Stimulated activated CD4-positive, alpha-beta T cell treated with anti-CD3 and anti-CD28 coated beads, Interleukin-1b, Interleukin-23, amount 100 ng/mL, for 4 hours (primary cell): ENCODE measurements around the gene TERT.
"Not testable (repeated sequence)": the region's sequence is repeated elsewhere in the genome, so short reads cannot be mapped to it uniquely, and the experiment has no call there.

Experiments
- DNase-seq, 2 donors: peaks; one replicate each; pipeline ENCODE4 v3.0.0-alpha.2; 2020; ENCODE audit warnings: low read depth in 2 of 2

Gene TERT

DNA sequence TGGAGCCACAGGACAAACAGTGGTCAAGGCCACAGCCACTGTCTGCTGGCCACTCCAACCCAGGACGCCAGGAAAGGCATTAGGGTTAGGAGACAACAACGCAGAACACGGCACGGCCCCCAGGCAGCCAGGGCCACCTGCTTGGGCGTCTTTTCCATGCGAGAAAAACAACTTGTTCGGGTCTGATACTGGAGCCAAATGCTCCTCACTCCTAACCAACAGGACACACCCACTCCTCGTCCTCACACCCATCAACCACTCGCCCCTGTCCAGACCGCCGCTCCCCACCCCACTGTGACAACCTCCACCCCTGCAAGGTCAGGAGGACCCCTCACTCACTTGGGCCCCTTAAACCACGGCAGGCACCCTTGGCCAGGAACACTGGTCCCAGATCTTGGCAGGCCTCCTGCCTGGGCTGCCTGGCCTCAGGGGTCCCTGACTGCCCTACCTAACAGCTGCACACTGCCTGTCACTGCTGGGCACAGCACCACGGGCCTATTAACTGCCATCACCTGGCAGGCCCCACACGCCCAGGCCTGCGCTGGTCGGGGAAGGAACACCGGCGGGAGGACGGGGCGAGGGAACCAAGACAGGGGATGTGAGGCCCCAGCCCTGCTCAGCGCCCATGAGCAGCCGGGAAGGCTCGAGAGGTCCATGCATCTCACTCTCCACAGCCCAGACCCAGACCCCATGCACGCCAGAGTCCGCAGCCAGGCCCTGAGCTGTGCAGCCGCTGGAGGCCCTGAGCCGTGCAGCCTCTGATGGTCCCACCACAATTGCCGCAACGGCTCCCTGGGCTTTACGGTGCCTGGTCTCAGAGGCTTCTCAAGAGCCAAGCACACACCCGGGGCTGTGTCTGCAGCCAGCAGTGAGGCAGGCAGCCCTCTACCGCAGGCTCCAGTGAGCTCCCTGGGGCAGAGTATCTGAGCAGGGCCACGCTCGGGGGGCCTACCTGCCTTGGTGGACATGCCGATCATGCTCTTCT lies 36.3 kb upstream of the TERT start:
- no peak for DNase-seq

DNA sequence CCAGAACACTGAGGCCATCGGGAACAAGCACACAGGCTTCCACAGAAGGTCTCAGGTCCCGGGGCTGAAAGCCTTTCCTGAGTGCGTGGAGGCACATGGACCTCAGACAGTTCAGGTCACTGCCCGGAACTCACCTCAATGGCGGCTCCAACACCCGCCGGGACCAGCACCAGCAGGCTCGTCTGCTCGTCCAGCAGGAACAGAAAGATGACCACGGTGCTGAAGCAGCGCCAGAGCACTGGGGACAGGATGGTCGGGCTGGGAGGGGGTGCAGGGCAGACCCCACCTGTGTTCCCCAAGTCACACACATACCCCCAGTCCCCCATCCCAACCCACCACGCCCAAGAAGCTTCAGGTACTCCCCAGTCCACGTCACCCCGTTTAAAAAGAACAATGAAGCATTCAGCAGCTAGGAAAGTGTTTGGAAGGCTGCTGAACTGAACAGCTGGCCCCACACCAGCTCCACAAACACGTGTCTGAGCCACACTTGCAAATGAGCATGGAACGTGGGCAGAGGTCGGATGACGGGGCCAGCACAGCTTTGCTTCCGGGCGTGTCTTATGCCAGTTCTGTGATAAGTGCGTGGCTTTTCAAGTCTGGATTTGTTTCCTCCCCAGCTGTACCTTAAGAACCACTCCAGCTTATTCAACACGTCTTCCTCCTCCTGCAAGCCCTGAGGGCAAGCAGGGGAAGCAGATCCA lies 35.4 kb upstream of the TERT start:
- DNase-seq = no peak

DNA sequence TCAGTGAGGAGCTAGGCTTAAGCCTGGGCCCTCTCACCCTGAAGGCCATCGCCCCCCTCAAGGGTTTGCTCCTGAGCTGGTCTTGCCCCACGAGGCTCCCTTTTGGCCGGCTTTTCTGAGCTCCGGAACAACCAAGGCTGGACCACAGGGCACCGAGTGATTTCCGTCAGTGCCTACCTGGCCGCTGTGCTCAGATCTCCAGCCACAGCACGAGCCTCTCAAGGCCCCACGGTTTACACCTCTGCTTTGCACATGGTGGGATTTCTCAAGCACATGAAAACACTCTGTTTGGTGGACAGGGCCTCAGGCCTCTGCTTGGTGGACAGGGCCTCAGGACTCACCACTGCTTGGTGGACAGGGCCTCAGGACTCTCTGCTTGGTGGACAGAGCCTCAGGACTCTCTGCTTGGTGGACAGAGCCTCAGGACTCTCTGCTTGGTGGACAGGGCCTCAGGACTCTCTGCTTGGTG lies 34.3 kb upstream of the TERT start:
- DNase-seq = no peak

DNA sequence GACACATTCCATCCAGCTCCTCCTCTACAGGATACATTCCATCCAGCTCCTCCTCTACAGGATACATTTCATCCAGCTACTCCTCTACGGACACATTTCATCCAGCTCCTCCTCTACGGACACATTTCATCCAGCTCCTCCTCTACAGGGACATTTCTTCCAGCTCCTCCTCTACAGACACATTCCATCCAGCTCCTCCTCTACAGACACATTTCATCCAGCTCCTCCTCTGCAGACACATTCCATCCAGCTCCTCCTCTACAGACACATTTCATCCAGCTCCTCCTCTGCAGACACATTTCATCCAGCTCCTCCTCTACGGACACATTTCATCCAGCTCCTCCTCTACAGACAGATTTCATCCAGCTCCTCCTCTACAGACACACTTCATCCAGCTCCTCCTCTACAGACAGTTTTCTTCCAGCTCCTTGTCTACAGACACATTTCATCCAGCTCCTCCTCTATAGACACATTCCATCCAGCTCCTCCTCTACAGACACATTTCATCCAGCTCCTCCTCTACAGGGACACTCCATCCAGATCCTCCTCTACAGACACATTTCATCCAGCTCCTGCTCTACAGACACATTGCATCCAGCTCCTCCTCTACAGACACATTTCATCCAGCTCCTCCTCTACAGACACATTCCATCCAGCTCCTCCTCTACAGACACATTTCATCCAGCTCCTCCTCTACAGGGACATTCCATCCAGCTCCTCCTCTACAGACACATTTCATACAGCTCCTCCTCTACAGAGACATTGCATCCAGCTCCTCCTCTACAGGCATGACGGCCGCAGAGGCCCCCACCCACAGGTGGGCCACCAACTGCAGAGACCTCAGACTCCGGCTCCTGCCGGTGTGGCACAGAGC lies 33.6 kb upstream of the TERT start:
- DNase-seq = not testable (repeated sequence)

DNA sequence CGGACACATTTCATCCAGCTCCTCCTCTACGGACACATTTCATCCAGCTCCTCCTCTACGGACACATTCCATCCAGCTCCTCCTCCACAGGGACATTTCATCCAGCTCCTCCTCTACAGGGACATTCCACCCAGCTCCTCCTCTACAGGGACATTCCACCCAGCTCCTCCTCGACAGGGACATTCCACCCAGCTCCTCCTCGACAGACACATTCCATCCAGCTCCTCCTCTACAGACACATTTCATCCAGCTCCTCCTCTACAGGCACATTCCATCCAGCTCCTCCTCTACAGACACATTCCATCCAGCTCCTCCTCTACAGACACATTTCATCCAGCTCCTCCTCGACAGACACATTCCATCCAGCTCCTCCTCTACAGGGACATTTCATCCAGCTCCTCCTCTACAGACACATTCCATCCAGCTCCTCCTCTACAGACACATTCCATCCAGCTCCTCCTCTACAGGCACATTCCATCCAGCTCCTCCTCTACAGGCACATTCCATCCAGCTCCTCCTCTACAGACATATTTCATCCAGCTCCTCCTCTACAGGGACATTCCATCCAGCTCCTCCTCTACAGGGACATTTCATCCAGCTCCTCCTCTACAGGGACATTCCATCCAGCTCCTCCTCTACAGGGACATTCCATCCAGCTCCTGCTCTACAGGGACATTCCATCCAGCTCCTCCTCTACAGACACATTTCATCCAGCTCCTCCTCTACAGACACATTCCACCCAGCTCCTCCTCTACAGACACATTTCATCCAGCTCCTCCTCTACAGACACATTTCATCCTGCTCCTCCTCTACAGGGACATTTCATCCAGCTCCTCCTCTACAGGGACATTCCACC lies 32.3 kb upstream of the TERT start:
- DNase-seq = not testable (repeated sequence)

DNA sequence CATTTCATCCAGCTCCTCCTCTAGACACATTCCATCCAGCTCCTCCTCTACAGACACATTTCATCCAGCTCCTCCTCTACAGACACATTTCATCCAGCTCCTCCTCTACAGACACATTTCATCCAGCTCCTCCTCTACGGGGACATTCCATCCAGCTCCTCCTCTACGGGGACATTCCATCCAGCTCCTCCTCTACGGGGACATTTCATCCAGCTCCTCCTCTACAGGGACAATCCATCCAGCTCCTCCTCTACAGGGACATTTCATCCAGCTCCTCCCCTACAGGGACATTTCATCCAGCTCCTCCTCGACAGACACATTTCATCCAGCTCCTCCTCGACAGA lies 31.6 kb upstream of the TERT start:
- DNase-seq = not testable (repeated sequence)

DNA sequence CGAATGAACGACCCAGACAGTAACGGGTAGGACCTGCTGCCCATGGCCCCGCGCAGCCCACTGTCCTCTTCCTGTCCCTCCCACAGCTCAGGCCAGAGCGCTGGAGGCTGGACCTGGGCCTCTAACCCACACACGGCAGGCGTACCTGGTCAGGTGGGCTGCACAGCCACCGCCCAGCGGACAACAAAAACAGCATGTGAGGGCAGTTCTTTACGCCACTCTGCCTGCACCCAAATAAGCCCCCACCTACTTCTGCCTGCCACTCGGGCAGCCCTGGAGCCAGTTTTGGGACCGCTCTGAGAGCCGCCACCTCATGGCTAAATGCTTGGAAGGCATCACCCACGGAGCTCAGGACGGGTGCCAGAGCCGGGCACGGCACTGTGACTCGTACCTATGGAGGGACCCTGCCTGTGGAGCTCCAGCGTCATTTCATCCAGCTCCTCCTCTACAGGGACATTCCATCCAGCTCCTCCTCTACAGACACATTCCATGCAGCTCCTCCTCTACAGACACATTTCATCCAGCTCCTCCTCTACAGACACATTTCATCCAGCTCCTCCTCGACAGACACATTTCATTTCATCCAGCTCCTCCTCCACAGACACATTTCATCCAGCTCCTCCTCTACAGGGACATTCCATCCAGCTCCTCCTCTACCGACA lies 31.1 kb upstream of the TERT start:
- DNase-seq = no peak

DNA sequence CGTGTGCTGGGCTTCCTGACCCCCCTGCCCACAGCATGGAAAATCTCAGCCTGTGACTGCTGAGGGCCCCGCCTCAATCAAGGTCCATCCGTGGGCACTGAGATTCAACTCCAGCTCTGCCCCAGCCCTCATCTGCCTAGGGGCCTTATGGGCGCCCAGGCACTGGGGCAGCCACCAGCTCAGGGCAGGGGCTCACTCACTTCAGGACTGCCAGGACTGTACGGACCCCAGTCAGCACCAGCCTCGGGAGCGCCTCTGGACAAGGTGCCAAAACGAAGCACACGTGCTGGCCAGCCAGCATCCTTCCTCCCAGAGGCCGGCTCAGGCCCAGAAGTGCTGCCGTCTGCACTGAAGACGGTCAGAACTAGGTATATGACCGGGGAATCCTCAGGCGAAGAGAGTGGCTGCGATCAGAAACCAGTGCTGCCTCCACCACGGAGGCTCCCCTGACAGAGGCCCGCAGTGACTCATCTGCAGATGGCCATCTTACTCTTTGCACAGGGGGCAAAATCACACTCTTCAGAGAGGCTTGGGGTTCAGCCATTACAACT lies 30.4 kb upstream of the TERT start:
- no peak for DNase-seq

DNA sequence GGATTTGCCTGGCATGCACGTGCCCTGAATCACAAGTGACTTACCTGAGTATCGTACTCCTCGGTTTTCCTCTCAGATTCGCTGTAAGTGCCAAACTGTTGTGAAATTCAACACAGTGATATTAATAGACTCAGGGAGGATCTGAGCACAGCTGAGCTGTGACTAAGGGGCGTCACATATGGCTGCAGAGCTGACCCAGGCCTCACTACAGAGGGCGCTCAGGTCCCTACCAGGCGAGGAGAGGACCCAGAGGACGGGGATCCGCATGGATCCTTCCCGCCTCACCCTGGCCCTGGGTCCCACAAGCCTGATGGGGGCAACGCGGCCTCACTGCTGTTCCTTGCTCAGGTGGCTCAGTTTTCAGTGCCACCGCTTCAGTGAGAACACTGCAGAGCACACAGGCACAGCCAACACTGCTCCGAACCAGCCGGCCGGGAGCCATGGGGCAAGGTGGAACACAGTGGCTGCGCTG lies 29.9 kb upstream of the TERT start:
- DNase-seq = no peak

DNA sequence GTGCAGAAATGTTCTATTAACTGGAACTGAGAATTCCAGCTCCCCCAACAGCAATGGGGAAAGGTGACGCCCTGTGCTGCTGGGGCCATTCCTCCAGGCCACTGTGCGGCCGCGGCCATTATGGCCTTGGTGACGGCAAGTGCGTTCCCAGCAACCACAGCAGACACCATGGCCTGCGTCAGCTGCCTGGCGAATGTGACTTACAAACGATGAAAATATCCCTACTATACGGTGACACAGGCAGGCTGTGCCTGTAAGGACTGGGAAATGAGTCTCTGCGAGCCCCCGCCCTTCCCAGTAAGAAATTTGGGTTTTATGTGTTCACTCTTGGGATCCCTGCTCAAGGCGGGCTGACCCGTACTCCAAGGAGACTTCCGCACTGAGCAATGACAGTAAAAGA lies 29.4 kb upstream of the TERT start:
- no peak for DNase-seq

DNA sequence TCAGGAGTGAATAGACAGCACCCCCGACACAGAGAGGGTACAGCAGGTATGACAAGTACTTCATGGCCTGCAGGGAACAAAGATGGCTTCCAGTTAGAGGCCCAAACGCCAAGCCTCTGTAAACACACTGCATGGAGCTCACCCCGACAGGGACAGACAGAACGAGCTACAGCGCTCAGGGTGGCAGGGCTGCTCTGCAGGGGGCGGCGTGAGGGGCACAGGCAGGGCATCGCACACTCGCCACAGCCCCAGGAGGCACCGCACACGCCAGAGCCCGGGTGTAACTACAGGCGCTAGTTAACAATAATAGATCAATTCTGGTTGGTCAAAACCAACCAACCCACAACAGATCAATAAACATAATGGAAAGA lies 28.9 kb upstream of the TERT start:
- DNase-seq = no peak

DNA sequence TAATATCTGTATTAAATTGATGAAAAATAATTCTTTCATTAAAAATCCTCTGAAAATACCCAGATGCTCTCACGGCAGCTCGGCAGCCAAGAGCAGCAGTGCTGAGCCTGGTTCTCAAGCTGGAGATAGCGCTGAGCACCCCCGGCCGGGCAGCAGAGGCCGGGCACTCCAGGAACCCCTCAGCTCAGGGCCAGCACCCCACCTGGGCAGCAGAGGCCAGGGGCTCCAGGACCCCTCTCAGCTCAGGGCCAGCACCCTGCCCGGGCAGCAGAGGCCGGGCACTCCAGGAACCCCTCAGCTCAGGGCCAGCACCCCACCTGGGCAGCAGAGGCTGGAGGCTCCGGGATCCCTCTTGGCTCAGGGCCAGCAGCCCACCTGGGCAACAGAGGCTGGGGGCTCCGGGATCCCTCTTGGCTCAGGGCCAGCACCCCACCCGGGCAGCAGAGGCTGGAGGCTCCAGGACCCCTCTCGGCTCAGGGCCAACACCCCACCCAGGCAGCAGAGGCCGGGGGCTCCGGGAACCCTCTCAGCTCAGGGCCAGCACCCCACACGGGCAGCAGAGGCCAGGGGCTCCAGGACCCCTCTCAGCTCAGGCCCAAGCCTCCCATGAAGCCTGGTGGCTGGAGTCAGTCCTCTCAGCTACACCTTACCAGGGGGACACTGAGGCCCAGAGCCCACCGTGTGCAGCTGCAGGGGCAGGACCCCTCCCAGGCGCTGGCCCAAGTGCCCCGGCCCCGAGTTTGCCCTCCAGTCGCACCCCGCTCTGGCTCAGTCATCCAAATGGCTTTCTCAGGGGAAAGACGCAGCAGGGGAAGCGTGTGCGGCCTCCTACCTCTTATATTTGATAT lies 28.3 kb upstream of the TERT start:
- no peak for DNase-seq

DNA sequence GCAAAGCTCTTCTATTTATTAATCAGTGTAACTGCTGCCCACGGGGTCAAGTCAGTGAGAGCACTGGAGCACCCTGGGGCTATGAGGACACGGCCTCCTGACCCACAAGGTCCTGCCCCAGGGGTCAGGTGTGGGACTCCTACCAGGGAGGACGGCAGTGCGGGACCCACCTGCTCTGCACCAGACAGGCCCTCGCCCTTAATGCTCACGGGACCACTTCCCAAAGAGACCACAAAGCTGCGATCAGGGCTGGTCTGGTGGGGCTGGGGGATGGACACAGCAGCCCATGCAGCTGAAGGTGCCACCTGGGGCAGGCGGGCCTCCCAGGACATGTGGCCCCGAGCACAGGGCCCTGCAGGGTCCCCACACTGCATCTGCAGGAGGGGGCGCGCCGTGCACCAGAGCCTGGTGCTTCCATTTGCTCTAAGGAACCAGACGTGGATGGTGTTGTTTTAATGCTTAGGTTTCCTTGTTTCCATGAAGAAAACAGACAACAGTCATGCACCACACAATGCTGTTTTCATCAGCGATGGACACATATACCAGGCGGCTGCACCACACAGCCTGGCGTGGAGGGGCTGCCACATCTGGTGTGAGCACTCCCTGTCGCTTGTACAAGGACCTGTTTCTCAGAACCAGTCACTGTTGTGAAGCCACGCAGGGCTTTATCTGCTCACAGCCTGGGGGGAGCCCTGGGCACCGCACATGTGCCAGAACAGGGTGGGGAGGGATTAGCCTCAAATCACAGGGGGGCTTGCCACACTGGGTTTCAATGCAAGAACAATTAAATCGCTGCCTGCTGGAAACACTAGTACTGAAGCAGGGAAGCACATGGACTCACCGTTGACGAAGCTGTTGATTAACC lies 27.4 kb upstream of the TERT start:
- DNase-seq = no peak

DNA sequence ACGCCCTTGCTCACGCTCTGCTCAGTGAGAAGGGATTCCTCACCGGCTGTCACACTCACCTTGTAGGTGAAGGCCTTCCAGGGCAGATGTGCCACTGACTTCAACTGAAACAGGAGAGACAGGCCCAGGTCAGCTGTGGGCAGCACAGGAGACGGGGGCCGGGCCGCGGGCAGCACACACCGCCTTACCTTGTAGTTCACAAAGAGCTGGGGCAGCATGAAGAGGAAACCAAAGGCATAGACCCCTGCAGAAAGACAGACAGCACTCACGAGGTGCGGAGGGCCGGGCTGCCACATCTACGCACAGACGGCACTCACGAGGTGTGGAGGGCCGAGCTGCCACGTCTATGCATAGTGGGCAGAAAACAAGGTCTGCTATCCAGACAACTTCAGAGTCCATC lies 26.7 kb upstream of the TERT start:
- no peak for DNase-seq

DNA sequence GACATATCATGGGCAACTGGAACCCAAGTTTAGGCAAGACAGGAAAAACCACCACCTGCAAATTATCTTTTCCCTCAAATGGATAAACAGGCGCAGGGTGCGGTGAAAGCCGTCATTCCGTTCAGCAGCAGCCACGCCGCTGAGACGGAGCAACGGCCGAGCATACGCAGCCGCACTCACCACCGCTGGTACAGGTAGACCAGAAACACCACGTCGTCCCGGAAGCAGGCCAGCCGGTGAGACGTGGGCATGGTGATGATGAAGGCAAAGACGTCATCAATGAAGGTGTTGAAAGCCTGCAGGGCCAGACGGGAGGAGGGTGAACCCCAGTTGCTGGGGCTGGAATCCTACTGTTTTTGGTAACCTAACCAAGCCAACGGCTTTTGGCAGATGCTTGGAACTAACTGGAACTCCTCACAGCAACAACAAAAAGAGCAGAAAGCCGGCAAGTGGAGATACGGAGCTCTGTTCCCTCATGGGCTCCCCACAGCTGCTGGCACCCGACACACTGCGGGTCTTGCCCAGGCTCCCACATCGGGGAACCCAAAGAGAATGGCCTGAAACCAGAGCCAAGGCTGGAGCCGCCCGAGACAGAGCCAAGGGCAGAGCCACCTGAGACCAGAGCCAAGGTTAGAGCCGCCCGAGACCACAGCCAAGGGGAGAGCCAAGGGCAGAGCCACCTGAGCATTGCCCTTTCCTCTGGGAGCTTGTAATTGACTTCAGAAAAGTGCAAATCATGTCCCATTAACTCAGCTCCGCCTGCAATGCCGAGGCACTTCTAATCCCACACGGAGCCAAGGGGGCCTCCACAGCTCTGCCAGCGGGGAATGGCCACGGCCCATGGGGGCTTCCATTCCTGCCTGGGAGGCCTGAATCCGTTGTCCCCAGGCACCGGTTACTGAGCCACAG lies 25.8 kb upstream of the TERT start:
- no peak for DNase-seq

DNA sequence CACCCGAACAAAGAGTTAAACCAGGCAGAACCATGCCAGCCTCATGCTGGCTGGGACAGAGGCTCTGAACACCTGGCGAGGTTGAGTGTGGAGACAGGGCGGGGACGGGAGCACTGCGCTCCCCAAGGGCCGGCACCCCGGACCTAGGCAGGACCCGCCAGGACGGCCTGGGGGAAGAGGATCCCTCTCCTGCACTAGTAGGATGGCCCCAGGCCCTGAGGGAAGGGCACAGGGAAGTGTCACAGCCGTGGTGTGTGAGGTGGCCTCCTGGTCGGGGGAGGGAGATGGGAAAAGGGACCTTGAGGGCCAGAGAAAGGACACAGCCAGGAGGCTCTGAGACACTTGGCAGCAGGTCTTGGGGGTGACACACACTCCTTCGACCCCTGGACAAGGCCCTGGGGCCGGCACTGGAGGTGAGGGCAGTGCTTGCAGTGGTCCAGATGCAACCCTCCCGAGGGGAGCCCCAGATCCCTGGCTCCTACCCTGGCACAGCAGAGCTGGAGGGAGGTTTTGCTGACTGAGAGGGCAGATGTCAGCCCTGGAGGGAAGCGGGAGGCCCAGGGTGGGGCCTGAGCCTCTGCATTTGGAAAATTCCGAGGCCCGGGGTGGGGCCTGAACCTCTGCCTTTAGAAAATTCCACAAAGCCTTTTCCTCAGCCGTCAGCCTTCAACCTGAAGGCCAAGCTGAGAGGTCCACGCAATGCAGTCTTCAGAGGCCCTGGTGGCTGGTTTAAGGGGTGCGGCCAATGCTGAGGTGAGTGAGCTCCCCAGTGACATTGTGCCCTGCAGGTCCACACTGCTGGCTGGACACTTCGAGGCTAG lies 24.8 kb upstream of the TERT start:
- DNase-seq = no peak
